GM21447 (cell line): ENCODE data around the gene BAG1.

Source experiments
- ATAC-seq: cut with Tn5 transposase; IDR thresholded peaks from one replicate; pipeline ENCODE4 v1.9.1; 2021; ENCODE audit not compliant: unreplicated experiment

BAG1 gene

GRCh38 chr9:33264473-33265177 lies at the start of gene BAG1, which contains the start of gene CHMP5:
BAG1 (minus strand) TSS chr9:33264708.
CHMP5 (plus strand) TSS chr9:33265049; CDS start chr9:33265079, 30 bp downstream.
- peak; percentile 88 for ATAC-seq

DNA sequence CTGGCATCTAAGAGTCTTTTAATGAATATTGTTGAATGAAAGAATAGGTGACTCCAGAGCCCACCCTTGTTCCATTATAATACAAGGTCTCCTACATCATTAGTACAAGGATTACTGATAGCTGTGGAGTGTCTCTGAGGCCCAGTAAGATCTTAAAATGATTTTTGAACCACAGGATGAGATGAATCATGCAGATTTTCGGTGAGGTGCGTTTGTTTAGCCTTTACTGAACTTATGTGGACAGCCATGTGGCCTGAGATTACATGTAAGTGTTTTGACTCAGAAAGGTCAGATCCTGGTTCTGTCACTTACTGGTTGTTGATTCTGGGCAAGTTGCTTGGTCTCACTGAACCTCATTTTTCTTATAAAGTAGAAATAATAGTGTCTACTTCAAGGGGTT lies 47.4 kb upstream of the BAG1 start:
- no peak for ATAC-seq

GRCh38 chr9:33310748-33311147 lies 46.2 kb upstream of the BAG1 start:
- ATAC-seq: no peak

GRCh38 chr9:33309903-33310302 lies 45.4 kb upstream of the BAG1 start:
- no peak for ATAC-seq

DNA sequence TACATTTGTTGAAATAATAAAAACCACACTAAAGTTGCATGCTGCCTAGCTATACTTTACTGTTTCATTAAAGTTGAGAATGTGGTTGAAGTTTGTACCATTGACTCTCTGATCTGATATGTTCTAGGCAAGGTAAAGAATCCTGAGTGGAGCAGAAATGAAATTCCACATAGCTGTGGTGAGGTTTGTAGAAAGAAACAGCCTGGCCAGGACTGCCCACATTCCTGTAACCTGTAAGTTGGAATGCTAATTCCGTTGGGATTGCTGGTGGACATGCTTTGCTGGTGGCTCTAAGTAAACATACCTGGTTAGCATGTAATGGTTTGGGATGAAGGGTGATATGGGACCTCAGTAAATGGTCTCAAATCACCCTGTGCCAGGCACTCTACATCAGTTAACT lies 42.6 kb upstream of the BAG1 start:
- ATAC-seq: no peak

GRCh38 chr9:33306037-33306436 lies 41.5 kb upstream of the BAG1 start:
- no peak for ATAC-seq

- no peak for ATAC-seq
These were observed 39.9 kb upstream of the BAG1 start for GRCh38 chr9:33304362-33304761.

- ATAC-seq: no peak
These were observed 36.0 kb upstream of the BAG1 start for GRCh38 chr9:33300546-33300945.

DNA sequence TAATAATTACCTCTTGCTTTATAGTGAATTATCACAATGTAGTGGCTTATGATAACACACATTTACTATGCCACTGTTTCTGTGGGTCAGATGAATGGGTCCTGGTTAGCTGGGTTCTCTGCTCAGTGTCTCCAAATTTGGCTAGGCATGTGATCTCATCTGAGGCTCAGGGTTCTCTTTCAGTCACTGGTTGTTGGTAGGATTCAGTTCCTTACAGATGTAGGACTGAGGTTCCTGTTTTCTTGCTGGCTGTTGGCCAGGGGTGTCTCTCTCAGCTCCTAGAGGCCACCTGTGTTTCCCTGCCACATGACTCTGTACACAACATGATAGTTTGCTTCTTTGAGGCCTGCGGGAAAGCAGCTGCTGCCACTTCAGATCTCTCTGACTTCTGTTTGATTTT lies 32.9 kb upstream of the BAG1 start:
- peak; percentile 90 for ATAC-seq

GRCh38 chr9:33295571-33295970 lies 31.1 kb upstream of the BAG1 start:
- peak; percentile 42 for ATAC-seq

DNA sequence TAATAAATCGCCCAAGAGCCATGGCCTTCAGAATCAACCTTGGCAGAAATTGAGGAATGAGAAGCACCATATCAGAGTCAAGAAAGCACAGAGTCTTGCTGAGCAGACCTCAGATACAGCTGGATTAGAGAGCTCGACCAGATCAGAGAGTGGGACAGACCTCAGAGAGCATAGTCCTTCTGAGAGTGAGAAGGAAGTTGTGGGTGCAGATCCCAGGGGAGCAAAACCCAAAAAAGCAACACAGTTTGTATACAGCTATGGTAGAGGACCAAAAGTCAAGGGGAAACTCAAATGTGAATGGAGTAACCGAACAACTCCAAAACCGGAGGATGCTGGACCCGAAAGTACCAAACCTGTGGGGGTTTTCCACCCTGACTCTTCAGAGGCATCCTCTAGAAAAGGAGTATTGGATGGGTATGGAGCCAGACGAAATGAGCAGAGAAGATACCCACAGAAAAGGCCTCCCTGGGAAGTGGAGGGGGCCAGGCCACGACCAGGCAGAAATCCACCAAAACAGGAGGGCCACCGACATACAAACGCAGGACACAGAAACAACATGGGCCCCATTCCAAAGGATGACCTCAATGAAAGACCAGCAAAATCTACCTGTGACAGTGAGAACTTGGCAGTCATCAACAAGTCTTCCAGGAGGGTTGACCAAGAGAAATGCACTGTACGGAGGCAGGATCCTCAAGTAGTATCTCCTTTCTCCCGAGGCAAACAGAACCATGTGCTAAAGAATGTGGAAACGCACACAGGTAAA lies 30.3 kb upstream of the BAG1 start:
- ATAC-seq: no peak

DNA sequence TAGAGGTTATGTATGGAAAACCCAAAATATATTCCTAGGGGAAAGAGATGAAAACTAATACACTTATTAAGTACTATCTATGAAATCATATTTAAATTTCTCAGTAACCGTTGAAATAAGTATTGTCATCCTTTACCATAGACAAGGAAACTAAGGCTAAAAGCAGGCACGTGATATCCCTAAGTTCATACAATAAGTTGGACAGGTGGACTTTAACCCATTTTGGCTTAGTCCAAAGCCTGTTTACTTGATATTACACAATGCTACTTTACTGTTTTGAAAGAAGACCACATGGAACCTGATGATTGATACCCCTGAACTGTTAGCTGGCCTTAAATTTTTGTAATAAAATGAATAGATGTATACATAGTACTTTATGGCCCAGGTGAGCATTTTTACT lies 29.3 kb upstream of the BAG1 start:
- no peak for ATAC-seq

- ATAC-seq: no peak
These were observed 27.4 kb upstream of the BAG1 start for GRCh38 chr9:33291901-33292300.

DNA sequence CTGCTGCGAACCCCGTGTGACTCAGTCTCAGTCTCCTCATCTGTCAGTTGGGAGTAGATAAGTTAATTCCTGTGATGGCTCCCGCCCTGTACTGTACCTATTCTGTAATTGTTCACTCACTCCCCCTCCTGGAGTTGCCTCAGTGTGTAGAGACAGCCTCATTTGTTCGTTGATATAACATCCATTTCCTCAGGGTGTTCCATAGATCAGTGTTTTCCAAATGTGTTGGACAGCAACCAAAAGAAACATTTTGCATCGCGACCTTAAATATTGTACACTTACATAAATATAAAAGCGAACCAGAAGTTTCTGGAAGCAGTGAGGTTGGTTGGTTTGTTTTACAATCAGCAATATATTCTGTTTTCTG lies 26.5 kb upstream of the BAG1 start:
- ATAC-seq: no peak

DNA sequence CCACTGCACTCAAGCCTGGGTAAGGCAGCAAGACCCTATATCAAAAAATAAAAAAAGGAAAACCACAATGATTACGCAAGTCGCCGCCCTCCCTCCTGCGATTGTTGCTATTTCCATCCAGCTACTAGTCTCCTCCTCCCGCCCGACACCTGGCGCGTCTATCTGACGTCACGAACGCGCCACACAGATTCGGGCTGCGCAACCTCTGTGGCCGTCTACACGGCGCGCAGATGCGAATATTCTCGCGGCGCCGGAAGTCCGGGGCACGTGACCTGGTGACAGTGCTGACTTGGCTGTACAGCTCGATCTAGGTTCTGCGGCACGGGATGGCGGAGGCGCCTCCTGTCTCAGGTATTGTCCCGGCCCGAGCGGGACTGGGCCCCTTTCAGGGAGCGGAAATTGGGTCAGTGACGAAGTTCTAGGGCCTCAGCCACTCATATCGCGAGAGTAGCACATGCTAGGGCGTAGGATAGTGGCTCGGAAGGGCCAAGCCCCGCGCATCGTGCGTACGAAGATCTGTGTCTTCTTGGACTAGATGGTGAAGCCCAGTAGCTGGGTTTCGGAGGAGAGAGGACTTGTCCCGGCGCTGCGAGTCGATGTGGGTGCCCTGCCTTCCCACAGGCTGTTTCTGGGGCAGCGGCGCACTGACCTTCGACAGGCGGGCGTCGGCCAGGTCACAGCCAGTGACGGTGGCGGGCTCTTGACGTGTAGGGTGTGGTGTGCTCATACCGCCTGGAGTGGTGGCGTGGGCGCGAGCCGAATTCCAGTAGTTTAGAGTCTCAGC lies 25.9 kb upstream of the BAG1 start, which contains the start of gene NFX1:
Gene NFX1, plus strand, starts transcription at position 270 of the 784 bp plus-strand sequence. Its CDS starts 57 bp downstream, at position 327.
- ATAC-seq: peak; percentile 86

DNA sequence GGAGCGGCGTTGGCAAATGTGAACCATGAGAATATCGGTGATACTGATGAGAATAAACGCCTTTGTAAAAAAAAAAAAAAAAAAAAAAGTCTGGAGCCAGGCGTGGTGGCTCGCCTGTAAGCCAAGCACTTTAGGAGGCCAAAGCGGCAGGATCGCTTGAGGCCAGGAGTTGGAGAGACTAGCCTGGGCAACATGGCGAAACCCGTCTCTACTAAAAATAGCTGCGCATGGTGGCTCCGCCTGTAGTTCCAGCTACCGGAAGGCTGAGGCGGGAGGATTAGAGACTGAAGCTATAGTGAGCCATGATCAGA lies 25.4 kb upstream of the BAG1 start:
- peak; percentile 29 for ATAC-seq

DNA sequence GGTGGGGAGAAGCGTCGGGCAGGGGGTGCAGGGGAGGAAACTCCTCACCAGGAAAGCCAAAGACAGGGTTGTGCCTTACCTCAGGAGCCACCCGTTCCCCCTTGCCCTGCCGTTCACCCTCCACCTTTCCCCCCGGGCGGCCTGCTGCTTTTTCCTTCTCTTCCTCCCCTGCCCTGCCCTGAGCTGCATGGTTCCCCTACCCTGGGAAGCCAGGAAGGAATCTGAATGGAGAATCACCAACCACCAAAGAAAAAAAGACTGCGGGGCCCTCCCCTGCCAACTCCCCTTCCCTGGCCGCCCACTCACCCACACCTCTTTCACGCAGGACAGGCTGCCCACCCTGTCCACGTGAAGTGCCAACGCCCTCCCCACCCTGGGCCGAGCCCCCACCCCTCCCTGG lies 25.0 kb upstream of the BAG1 start:
- no peak for ATAC-seq

GRCh38 chr9:33288828-33289483 lies 24.4 kb upstream of the BAG1 start:
- ATAC-seq: no peak

- no peak for ATAC-seq
These were observed 23.7 kb upstream of the BAG1 start for GRCh38 chr9:33288235-33288634.

GRCh38 chr9:33287087-33287490 lies 22.6 kb upstream of the BAG1 start:
- no peak for ATAC-seq

DNA sequence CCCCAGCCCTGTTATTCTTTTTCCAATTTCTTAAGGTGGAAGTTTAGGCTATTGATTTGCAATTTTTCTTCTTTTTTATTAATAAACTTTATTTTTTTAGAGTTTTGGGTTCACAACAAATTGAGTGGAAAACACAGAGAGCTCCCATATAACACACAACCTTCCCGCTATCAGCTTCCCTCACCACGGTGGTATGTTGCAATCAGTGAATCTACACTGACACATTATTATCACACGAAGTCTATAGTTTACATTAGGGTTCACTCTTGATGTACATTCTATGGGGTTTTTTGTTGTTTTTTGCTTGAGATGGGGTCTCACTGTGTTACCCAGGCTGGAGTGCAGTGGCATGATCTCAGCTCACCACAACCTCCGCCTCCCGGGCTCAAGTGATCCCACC lies 21.0 kb upstream of the BAG1 start:
- ATAC-seq: no peak
